Adrenal gland (tissue), 5 donors: ENCODE data around the gene NCOA5.

Experiments
- POLR2A ChIP-seq, 2 donors: fragments of 450-650 bp; IDR thresholded peaks; one replicate each; pipeline ENCODE4 v1.6.1; 2017; ENCODE audit warnings: antibody characterized with exemption in 2 of 2, mild to moderate bottlenecking in 2 of 2, moderate library complexity in 1 of 2
- TF ChIP-seq, protein P1 (sequence below), 6 experiments: fragments of 450-650 bp in 4 of 6; fragments of 200-600 bp in 2 of 6; sonication (generic) in 1 of 6; IDR thresholded peaks; 1 replicate in 5 of 6; 2 replicates in 1 of 6; pipeline versions ENCODE4 v1.5.1 to v1.8.0; 2016 to 2021; ENCODE audit warnings: antibody characterized with exemption in 6 of 6, mild to moderate bottlenecking in 2 of 6, moderate library complexity in 1 of 6
- donor health status: DM: no; HTN: no; CAD: no.

DNA sequence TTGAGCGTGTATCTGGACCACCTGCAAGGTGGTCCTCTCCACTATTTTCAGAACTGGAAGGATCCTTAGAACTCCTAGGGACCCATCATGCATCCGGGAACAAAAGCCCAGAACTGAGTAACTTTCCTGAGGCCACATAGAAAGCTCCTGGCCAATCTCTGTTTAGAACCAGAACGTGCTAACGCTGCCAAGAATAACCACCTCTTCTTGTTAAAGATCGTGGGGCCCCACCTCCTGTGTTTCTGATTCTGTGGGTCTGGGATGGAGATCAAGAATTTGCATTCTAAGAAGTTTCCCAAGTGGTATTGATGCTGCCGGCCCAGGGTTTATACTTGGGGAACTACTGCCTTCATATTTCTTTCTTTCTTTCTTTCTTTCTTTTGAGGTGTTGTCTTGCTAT lies 41.6 kb upstream of the NCOA5 start:
- TF ChIP-seq, protein P1, sequence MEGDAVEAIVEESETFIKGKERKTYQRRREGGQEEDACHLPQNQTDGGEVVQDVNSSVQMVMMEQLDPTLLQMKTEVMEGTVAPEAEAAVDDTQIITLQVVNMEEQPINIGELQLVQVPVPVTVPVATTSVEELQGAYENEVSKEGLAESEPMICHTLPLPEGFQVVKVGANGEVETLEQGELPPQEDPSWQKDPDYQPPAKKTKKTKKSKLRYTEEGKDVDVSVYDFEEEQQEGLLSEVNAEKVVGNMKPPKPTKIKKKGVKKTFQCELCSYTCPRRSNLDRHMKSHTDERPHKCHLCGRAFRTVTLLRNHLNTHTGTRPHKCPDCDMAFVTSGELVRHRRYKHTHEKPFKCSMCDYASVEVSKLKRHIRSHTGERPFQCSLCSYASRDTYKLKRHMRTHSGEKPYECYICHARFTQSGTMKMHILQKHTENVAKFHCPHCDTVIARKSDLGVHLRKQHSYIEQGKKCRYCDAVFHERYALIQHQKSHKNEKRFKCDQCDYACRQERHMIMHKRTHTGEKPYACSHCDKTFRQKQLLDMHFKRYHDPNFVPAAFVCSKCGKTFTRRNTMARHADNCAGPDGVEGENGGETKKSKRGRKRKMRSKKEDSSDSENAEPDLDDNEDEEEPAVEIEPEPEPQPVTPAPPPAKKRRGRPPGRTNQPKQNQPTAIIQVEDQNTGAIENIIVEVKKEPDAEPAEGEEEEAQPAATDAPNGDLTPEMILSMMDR (IDR thresholded peaks at IDR 0.05), result no peak
- no peak for TF ChIP-seq POLR2A (IDR thresholded peaks at IDR 0.05)
